GM18907 (cell line): ENCODE results near the gene TTLL4.
A peak's percentile ranks its signal among the peaks of the same experiment; 100 is the strongest.
"Not testable (repeated sequence)": the region's sequence is repeated elsewhere in the genome, so short reads cannot be mapped to it uniquely, and the experiment has no call there.

Experiments
- ATAC-seq: cut with Tn5 transposase; IDR thresholded peaks from one replicate; pipeline ENCODE4 v1.9.1; 2021; ENCODE audit warnings: mild to moderate bottlenecking, moderate library complexity; ENCODE audit not compliant: unreplicated experiment

The TTLL4 gene, protein sequence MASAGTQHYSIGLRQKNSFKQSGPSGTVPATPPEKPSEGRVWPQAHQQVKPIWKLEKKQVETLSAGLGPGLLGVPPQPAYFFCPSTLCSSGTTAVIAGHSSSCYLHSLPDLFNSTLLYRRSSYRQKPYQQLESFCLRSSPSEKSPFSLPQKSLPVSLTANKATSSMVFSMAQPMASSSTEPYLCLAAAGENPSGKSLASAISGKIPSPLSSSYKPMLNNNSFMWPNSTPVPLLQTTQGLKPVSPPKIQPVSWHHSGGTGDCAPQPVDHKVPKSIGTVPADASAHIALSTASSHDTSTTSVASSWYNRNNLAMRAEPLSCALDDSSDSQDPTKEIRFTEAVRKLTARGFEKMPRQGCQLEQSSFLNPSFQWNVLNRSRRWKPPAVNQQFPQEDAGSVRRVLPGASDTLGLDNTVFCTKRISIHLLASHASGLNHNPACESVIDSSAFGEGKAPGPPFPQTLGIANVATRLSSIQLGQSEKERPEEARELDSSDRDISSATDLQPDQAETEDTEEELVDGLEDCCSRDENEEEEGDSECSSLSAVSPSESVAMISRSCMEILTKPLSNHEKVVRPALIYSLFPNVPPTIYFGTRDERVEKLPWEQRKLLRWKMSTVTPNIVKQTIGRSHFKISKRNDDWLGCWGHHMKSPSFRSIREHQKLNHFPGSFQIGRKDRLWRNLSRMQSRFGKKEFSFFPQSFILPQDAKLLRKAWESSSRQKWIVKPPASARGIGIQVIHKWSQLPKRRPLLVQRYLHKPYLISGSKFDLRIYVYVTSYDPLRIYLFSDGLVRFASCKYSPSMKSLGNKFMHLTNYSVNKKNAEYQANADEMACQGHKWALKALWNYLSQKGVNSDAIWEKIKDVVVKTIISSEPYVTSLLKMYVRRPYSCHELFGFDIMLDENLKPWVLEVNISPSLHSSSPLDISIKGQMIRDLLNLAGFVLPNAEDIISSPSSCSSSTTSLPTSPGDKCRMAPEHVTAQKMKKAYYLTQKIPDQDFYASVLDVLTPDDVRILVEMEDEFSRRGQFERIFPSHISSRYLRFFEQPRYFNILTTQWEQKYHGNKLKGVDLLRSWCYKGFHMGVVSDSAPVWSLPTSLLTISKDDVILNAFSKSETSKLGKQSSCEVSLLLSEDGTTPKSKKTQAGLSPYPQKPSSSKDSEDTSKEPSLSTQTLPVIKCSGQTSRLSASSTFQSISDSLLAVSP

DNA sequence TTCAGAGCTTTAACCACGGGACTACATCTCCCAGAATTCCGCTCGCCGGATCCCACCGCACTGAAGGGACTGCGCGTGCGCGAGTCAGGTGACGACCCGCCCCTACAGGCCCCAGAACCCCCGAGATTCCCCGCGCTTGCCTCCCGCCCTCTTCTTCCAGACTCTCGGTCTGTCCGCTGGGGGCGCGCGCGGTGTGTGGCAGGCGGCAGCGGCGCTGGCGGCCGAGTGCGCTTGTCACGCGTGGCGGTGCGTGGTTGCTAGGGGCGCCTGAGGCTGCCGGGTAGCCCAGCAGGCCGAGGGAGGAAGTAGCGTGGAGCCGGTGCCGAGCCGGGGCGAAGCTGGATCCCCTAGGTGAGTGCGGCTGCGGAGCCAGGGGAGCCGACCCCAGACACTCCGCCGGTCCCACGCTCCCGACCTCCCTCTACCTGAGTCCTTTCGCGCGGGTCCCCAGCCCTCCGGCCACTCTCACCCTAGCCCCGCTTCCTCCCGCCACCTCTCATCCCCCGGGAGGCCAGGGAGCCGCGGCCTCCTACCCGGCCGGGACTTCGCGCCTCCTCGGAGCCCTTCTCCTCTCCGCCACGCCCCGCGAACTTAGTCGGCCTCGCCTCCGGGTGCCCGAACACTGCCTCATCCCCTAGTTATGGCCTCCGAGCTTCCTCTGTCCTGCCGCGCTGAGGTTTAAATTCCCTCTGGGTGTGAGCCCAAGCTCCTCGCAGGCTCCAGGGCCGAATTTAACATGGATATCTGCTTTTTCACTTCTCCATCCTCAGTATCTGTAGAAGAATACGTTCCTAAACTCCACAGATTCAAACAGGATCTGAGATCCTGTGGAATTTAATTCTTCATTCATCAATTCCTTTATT, at the start of gene TTLL4:
Gene TTLL4, plus strand, starts transcription at position 149 of the 863 bp plus-strand sequence. CDS start 26,842 bp downstream, outside the sequence.
- peak; percentile 92 for ATAC-seq

DNA sequence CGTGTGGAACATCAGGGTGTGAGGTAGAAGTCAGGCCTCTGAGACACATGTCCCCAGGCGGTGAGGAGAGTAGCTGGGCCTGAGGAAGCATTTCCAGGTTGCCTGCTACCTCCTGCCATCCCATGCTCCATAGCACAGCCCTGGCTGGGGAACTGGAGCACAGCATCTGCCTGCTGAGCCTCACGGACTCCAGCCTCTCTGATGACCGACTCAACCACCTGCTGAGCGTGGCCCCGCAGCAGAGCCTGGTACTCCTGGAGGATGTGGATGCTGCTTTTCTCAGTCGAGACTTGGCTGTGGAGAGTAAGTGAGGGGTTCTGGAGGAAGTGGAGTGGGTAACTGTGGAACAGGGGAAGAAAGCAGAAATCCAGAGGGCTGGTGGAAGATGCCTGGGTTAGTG, 48.3 kb upstream of the TTLL4 start:
- no peak for ATAC-seq

DNA sequence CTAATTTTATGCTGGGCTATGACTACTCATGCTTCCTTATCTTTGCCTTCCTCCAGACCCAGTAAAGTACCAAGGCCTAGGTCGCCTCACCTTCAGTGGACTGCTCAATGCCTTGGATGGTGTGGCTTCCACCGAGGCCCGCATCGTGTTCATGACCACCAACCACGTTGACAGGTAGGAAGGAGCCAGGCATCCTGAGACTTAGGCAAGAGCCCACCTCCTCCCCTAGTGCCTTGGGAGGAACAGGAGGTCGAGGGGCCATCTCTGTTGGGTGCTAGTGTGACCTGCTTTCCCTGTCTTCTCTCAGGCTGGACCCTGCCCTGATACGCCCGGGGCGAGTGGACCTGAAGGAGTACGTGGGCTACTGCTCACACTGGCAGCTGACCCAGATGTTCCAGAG, 47.8 kb upstream of the TTLL4 start:
- no peak for ATAC-seq

DNA sequence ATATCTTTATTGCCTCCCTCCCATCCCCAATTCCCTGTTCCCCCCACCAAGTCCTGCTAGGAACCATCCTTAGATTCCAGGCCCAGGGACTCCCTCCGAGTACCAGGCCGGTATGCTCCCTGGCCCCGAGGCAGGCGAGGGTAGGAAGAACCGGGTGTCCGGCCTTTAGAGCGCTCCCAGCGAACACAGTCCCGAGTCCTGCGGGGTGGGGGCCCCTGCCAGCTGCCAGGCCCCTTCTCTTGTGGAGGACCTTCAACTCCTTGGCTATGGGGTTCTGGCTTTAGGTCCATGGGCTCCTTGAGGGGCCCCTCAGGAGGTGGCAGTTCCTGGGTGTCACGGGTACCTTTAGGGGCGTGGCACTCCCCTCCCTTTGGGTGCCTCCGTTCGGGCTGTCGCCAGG, 46.7 kb upstream of the TTLL4 start:
- ATAC-seq: no peak

DNA sequence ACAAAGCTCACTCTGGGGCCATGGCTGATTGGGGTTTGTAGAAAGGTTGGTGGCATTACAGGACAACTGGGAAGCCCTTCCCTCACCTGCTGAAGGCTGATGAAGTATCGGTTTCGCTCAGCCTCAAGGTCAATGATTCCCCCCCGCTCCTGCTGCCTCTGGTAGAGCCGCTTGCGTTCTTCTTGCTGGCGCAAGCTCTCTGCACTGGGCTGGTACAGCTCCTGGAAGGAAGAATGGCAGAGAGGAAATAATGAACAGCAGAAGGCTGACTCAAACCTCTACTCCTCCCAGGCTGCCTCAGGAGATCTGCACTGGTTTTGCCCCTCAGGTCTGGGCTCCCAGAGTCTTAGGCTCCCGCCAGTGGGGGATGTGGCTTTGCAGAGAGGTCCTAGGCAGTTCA, 46.0 kb upstream of the TTLL4 start:
- no peak for ATAC-seq

DNA sequence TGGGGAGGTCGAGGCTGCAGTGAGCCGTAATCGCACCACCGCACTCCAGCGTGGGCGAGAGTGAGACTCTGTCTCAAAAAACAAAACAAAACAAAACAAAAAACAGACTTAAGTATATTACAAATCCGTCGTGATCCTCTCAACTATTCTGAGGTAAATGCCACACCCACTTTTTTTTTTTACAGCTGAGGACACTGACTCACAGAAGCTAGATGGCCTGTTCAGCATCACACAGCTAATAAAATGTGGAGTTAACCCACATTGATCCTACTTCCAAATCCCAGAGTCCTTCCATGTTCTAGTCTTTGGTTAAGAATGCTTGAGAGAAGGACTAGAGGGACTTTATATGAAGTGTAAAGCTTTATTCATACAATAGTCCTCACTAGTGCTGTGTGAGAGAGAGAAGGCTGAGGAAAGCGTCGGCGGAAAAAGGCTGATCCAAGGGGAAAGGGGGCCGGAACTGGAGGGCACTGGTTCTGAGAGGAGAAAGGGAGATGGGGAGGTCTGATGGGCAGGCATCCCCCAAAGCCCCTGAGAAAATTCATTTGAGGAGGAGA, 39.5 kb upstream of the TTLL4 start:
- peak; percentile 10 for ATAC-seq

DNA sequence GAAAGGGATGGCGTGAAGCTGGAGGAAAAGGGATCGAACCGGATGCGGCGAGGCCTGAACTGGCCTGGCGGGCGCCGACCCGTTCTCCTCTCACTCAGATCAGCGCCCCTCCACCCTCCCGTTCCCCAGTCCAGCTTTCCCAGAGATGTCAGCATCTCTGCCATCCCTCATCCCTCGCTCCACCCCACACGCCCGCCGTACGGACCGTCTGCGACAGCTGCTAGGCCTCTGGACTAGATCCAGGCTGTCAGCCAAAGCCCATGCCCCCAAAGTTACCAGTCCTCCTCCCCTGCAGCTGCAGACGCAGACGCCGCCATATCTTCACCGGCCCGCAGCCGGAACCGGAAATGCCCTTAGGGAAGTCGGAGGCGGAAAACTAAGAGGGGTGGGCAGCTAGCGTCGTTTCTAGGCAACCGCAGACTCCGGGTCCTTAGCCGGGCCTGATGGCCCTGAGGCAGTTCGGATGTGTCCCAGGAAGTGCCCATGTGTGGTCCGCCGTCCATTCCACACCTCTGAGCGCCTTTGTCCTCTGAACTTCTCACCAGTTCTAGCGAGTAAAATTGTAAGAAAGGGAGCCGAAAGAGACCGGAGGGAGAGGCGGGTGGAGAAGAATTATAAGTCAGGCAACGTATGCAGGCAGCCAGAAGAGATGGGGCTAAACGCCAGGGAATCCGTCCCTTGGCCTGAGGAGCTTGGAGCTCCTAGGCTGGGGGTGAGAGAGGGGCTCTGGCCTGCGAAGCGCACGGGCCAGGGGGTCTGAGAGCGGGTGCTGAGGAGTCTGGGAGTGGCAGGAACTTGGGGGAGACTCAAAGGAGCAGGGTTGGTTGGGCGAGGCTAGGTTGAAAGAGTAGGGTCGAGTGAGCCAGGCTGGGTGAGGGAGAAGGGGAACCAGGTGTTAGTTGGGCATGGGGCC, 38.7 kb upstream of the TTLL4 start, which contains the start of the genes RNF25 and STK36:
Gene RNF25, minus strand, starts transcription at position 349 of the 913 bp plus-strand sequence. Its CDS starts 32 bp downstream, at position 317.
Gene STK36, plus strand, starts transcription at position 433 of the 913 bp plus-strand sequence. CDS start 744 bp downstream, outside the sequence.
- ATAC-seq: peak; percentile 95

DNA sequence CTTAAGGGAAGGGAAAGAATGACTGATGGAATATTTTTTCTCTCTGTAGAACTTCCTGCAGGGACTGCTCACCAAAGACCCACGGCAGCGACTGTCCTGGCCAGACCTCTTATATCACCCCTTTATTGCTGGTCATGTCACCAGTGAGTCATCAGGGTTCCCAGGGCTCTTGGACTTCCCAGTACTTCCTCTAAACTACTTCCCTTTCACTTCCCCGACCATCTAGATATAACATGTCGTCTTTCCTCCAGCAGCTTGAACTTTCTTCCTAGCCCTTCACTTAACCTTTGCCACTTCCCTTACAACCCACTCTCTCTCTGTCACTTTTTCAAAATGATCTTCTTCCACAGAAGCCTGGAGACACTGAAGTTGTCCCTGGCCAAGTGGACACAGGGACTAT, 31.5 kb upstream of the TTLL4 start:
- ATAC-seq: no peak

DNA sequence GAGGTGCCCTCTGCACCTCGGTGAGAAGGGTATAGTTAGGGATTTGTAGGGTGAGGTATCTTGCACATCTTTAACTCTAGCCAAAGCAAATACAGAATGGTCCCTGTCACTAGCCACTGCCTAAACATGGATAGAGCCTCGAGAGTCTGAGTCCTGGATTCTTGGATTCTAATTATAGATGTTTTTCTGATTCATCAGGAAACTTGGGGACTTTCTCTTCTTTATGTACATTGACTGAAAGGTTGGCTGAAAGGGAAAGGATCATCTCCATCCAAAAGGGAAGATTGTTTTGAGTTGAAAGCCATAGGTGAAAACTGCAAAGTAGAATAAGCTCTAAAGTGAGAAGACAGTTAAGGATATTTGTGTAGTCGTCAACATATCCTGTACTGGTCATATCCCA, 30.6 kb upstream of the TTLL4 start:
- ATAC-seq: no peak

DNA sequence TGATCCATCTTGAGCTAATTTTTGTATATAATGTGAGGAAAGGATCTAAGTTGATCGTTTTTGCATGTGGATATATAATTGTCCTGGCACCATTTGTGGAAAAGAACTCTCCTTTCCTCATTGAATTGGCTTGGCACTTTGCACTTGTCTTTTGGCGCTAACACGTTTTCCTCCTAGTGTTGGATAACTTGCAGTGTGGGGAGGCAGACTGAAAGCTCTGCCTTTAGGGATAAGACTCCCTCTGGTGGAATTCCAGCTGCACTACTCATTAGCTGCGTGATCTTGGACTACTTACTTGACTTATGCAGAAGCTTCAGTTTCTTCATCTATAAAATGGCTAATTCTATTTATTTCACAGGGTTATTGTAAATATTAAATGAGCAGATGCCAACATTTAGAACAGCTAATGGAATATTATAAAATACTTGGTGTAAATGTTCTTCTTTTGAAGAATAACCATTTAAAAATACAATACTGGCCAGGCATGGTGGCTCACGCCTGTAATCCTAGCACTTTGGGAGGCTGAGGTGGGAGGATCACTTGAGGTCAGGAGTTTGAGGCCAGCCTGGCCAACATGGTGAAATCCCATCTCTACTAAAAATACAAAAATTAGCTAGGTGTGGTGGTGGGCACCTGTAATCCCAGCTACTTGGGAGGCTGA, 23.1 kb upstream of the TTLL4 start:
- not testable (repeated sequence) for ATAC-seq

DNA sequence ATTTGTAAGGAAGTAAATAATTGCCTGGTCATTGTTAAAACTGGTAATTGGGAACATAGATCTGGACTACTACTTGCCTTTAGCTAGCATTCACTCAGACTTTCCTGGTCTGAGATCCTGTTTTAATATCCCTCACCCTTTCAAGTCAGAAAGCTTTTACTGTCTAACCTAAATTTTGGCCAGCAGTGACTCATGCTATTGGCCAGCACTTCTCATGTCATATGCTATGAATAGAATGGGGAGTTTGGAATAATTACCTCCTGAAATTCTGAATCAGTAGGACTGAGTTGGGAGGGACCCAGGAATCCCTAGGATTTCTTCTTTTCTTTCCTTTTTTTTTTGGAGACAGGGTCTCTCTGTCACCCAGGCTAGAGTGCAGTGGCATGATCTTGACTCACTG, 19.4 kb upstream of the TTLL4 start:
- ATAC-seq: no peak

DNA sequence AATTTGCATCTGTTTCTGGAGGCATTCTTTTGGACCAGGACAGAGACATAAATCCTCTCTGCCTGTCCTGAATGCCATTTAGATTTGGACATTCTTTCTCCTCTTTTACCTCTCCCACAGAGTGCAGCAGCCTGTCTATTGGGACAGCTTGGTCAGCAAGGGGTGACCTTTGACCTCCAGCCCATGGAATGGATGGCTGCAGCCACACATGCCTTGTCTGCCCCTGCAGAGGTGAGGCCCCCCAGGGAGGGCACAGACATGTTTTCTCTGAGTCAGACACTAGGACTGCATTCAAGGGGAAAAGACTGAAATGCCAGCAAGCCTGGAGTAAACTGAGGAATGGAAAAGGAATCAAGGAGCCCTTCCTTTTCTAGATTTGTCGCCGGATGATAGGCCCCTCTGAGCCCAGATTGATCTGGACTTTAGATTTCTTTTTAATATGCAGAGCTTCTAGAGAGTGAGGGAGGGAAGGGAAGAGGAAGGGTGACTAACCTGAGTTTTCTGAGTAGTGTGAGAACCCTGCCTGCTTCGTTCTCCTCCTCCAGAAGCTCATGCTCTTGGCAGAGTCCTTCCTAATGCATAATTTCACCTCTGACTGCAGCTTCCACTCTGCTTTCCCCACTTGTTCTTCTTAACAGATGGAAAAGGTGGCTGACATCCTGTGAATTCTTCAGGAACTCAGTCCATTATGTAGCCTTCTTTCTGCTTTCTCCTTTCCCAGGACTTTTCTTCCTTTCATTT, 16.1 kb upstream of the TTLL4 start:
- no peak for ATAC-seq

DNA sequence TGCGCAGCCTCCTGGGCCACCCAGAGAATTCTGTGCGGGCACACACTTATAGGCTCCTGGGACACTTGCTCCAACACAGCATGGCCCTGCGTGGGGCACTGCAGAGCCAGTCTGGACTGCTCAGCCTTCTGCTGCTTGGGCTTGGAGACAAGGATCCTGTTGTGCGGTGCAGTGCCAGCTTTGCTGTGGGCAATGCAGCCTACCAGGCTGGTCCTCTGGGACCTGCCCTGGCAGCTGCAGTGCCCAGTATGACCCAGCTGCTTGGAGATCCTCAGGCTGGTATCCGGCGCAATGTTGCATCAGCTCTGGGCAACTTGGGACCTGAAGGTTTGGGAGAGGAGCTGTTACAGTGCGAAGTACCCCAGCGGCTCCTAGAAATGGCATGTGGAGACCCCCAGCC, 11.8 kb upstream of the TTLL4 start:
- no peak for ATAC-seq

DNA sequence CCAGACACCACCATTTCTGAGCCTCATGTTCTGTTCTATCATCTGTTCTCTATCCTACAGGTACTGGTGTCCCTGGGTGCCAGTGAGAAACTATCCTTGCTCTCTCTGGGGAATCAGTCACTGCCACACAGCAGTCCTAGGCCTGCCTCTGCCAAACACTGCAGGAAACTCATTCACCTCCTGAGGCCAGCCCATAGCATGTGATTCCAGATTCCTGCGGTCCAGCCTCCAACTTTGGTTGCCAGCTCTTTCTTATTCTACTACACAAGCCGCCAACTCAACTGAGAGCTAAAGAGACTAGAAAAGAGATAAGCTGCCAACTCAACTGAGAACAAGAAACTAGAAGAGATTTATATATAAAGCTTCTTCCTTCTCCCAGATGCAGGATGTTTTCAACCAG, 8.8 kb upstream of the TTLL4 start:
- no peak for ATAC-seq

DNA sequence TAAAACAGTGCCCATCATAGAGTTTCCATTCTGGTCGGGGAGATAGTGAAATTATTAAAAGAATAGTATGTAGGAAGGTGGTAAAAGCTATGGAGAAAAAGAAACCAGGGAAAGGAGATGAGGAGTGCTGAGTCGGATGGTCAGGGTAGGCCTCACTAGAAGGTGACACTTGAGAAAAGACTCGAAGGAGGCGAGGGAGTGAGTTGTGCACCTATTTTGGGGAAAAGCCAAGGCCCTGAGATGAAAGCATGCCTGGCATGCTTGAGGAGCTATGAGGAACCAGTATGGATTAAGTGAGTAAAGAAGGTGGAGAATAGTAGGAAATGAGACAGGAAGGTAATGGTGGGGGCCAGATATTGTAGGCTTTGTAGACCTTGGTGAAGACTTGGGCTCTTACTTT, 7.3 kb upstream of the TTLL4 start:
- no peak for ATAC-seq

DNA sequence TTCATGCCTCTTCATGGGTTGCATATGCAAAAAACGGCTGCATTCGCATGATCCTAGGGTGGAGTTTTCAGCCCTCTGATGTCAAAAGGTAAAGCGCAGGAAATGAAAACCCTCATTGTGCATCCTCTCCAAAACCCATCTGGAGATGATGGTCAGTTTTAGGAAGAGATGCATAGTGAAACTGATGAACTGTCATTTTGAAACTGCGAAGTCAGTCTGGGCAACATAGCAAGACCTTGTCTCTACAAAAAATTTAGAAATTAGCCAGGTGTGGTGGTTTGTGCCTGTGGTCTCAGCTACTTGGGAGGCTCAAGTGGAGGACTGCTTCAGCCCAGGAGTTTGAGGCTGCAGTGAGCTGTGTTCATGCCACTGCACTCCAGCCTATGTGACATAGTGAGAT, 2.5 kb upstream of the TTLL4 start:
- no peak for ATAC-seq

DNA sequence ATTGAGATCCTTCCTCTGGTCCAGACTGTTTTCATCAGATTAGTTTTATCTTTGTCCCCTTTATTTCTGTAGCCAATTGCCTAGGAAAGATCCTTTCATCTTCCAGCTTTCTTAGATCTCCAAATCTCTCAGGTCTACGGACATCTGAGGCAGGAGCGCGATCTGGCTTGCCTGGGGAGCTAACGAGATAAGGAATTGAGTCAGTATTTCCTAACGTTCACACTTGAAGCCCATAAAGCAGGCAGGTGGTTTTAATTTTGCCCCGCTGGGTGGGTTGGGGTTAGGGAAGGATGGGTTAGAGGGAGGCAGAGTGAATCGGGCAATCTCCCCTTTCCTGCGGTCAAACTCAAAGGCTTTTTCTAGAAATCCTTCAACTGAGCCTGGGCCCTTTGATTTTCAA, 727 bp upstream of the TTLL4 start:
- ATAC-seq: no peak

DNA sequence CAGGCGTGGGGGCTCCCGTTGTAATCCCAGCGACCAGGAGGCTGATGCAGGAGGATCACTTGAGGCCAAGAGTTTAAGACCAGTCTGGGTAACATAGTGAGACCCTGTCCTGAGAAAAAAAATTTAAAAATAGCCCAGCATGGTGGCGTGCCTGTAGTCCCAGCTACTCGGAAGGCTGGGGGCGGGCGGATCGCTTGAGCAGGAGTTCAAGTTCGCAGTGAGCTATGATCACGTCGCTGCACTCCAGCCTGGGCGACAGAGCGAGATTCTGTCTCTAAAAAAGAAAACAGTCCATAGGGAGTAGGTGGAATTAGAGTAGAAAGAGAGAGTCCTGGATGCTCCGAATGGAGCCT, 325 bp upstream of the TTLL4 start:
- no peak for ATAC-seq
